Measurements from ENCODE around the gene SPATS2L. TPM values are rescaled to one million over a fixed set of nuclear protein-coding genes. Genes with fewer than 3 reads are reported as not detected.

SPATS2L gene
- polyA plus RNA-seq, 1 of the 3 experiments (the other 2 are of a cell fraction) = 86.8 TPM

DNA sequence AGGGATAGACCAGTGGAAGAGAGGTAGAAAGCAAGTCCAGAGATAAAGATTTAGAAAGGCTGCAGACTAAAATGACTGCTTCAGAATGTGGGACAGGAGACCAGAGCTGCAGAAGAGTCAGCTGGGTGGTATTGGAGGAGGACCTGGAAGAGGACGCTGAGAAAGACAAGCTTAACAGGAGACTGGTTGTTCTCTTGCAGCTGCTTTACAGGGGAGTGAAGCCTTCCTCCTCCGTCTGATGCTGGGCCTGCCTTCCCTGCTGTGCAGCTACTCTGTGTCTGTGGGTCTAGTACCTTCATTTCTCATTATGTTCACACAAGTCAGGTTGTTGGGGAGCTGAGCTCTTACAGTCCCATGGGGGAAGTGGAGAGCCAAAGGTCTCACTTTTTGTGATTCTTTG is 35.7 kb downstream of the SPATS2L start:
- H3K36me3 ChIP-seq (replicated peaks in 1 of 2; ENCODE audit: control insufficient read depth in 1 of 2, insufficient read depth in 2 of 2, low read length in 1 of 2) = peaks cover 3 to 27% of the 10 kb centered on the region in 2 experiments
- no peak overlapping the region for H3K27ac ChIP-seq (ENCODE audit: low read depth in 2 of 2, low read length in 1 of 2)
- ChIA-PET CTCF (interaction anchor here (1.0 kb wide), 1 partner anchor 18 kb away, joined by 3 read pairs; no protein-coding TSS in a partner anchor), POLR2A (no interaction called here)
- TF ChIP-seq, protein P1, sequence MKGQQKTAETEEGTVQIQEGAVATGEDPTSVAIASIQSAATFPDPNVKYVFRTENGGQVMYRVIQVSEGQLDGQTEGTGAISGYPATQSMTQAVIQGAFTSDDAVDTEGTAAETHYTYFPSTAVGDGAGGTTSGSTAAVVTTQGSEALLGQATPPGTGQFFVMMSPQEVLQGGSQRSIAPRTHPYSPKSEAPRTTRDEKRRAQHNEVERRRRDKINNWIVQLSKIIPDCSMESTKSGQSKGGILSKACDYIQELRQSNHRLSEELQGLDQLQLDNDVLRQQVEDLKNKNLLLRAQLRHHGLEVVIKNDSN (IDR thresholded peaks at IDR 0.05; ENCODE audit: borderline replicate concordance, low read depth) = no peak
- TF ChIP-seq GATA2 (CRISPR knock-in tag; IDR thresholded peaks at IDR 0.05) (no peak), TCF12 (IDR thresholded peaks at IDR 0.05) (no peak), MEF2A (IDR thresholded peaks at IDR 0.05; ENCODE audit: borderline replicate concordance, low read depth) (no peak), JUND (IDR thresholded peaks at IDR 0.05) (no peak), NRF1 (IDR thresholded peaks at IDR 0.05; ENCODE audit: low read depth, low read length) (no peak), POLR2AphosphoS5 (IDR thresholded peaks at IDR 0.05; ENCODE audit: low read depth, low read length) (no peak), MXI1 (IDR thresholded peaks at IDR 0.05; ENCODE audit: low read depth, low read length) (no peak), YY1 (IDR thresholded peaks at IDR 0.05; ENCODE audit: low read depth) (no peak), CHD2 (IDR thresholded peaks at IDR 0.05; ENCODE audit: low read length, partially characterized antibody) (no peak), RAD21 (IDR thresholded peaks at IDR 0.05; ENCODE audit: low read length) (no peak), RXRA (IDR thresholded peaks at IDR 0.05; ENCODE audit: borderline replicate concordance, low read depth) (no peak), SIN3A (IDR thresholded peaks at IDR 0.05; ENCODE audit: borderline replicate concordance, low read depth, low read length) (no peak), TEAD4 (IDR thresholded peaks at IDR 0.05; ENCODE audit: borderline replicate concordance, insufficient read depth) (no peak), TAF1 (IDR thresholded peaks at IDR 0.05; ENCODE audit: borderline replicate concordance, low read depth, low read length) (no peak), EP300 (IDR thresholded peaks at IDR 0.05; ENCODE audit: borderline replicate concordance in 1 of 2, low read depth in 1 of 2, low read length in 1 of 2) (no peak)
- TF ChIP-seq, protein P2, sequence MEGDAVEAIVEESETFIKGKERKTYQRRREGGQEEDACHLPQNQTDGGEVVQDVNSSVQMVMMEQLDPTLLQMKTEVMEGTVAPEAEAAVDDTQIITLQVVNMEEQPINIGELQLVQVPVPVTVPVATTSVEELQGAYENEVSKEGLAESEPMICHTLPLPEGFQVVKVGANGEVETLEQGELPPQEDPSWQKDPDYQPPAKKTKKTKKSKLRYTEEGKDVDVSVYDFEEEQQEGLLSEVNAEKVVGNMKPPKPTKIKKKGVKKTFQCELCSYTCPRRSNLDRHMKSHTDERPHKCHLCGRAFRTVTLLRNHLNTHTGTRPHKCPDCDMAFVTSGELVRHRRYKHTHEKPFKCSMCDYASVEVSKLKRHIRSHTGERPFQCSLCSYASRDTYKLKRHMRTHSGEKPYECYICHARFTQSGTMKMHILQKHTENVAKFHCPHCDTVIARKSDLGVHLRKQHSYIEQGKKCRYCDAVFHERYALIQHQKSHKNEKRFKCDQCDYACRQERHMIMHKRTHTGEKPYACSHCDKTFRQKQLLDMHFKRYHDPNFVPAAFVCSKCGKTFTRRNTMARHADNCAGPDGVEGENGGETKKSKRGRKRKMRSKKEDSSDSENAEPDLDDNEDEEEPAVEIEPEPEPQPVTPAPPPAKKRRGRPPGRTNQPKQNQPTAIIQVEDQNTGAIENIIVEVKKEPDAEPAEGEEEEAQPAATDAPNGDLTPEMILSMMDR (IDR thresholded peaks at IDR 0.05) = no peak
- TF ChIP-seq, protein P3, sequence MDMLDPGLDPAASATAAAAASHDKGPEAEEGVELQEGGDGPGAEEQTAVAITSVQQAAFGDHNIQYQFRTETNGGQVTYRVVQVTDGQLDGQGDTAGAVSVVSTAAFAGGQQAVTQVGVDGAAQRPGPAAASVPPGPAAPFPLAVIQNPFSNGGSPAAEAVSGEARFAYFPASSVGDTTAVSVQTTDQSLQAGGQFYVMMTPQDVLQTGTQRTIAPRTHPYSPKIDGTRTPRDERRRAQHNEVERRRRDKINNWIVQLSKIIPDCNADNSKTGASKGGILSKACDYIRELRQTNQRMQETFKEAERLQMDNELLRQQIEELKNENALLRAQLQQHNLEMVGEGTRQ (IDR thresholded peaks at IDR 0.05; ENCODE audit: borderline replicate concordance, low read depth, low read length) = no peak
- TF ChIP-seq, protein P4, sequence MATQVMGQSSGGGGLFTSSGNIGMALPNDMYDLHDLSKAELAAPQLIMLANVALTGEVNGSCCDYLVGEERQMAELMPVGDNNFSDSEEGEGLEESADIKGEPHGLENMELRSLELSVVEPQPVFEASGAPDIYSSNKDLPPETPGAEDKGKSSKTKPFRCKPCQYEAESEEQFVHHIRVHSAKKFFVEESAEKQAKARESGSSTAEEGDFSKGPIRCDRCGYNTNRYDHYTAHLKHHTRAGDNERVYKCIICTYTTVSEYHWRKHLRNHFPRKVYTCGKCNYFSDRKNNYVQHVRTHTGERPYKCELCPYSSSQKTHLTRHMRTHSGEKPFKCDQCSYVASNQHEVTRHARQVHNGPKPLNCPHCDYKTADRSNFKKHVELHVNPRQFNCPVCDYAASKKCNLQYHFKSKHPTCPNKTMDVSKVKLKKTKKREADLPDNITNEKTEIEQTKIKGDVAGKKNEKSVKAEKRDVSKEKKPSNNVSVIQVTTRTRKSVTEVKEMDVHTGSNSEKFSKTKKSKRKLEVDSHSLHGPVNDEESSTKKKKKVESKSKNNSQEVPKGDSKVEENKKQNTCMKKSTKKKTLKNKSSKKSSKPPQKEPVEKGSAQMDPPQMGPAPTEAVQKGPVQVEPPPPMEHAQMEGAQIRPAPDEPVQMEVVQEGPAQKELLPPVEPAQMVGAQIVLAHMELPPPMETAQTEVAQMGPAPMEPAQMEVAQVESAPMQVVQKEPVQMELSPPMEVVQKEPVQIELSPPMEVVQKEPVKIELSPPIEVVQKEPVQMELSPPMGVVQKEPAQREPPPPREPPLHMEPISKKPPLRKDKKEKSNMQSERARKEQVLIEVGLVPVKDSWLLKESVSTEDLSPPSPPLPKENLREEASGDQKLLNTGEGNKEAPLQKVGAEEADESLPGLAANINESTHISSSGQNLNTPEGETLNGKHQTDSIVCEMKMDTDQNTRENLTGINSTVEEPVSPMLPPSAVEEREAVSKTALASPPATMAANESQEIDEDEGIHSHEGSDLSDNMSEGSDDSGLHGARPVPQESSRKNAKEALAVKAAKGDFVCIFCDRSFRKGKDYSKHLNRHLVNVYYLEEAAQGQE (IDR thresholded peaks at IDR 0.05; ENCODE audit: low read depth, low read length) = no peak
- peaks cover 2% of the 10 kb centered on the region in 2 experiments; a peak in 2 of 4 replicates for H3K4me1 ChIP-seq (ENCODE audit: control insufficient read depth in 1 of 2, insufficient read depth in 2 of 2, low read depth in 1 of 2, low read length in 1 of 2)
- no peak for DNase-seq
- H4K20me1 ChIP-seq (ENCODE audit: insufficient read depth) = peaks cover 20% of the 10 kb centered on the region
- WGBS (ENCODE audit: low lambda C conversion rate) = 93% methylated on average over 2 of the region's 2 CpGs
- peaks cover 93% of the 10 kb centered on the region for H3K79me2 ChIP-seq (ENCODE audit: insufficient read depth)
- H3F3A ChIP-seq (replicated peaks; ENCODE audit: insufficient read depth) = no peaks in the 10 kb centered on the region
- no peak overlapping the region for H3K4me3 ChIP-seq (ENCODE audit: low read depth in 2 of 2, low read length in 1 of 2)
- H3K4me2 ChIP-seq = no peak overlapping the region
- H3K9me2 ChIP-seq = no peaks in the 10 kb centered on the region
- H3K27me3 ChIP-seq (ENCODE audit: insufficient read depth) = no peaks in the 10 kb centered on the region
- no peak overlapping the region for H3K9ac ChIP-seq
- no peak overlapping the region for H2AFZ ChIP-seq (ENCODE audit: low read depth)
- H3K9me3 ChIP-seq = no peaks in the 10 kb centered on the region
